DOHH2 (cell line): ENCODE measurements around the gene SHLD1.

ENCODE experiments used
- EZH2phosphoT487 ChIP-seq: fragments of 200-600 bp; sonication (generic); IDR thresholded peaks from 2 replicates; pipeline ENCODE4 v1.6.1; 2017; ENCODE audit warnings: borderline replicate concordance, mild to moderate bottlenecking, antibody characterized with exemption, low read length, moderate library complexity, mixed read lengths
- TF ChIP-seq, protein P1 (sequence below): fragments of 200-600 bp; sonication (generic); IDR thresholded peaks from one replicate; pipeline ENCODE4 v1.5.1; 2014; ENCODE audit warnings: antibody characterized with exemption, mild to moderate bottlenecking, low read depth, low read length; ENCODE audit not compliant: poor library complexity, severe bottlenecking

DNA sequence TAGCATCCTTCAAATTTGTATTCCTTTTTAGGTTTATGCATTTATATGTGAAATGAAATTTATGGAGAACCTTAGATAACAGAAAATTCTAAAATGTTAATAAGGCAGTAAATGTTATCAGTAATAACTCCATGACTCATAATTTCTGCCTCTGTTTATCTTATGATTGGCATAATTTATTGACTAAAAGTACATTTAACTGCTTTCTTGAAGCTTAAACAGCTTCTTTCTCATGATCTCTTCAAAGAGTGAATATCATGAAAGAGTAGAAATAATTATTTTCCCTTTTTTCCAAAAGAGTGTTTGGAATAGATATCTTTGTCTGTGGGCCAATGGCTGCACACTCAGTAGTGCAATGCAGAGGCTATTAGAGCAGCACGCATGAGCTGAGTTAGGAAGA lies 91.3 kb downstream of the SHLD1 start:
- TF ChIP-seq, protein P1, sequence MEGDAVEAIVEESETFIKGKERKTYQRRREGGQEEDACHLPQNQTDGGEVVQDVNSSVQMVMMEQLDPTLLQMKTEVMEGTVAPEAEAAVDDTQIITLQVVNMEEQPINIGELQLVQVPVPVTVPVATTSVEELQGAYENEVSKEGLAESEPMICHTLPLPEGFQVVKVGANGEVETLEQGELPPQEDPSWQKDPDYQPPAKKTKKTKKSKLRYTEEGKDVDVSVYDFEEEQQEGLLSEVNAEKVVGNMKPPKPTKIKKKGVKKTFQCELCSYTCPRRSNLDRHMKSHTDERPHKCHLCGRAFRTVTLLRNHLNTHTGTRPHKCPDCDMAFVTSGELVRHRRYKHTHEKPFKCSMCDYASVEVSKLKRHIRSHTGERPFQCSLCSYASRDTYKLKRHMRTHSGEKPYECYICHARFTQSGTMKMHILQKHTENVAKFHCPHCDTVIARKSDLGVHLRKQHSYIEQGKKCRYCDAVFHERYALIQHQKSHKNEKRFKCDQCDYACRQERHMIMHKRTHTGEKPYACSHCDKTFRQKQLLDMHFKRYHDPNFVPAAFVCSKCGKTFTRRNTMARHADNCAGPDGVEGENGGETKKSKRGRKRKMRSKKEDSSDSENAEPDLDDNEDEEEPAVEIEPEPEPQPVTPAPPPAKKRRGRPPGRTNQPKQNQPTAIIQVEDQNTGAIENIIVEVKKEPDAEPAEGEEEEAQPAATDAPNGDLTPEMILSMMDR: no peak
- no peak for TF ChIP-seq EZH2phosphoT487
